IPS DF 4.7 (cell line): ENCODE data around the gene VDR.

Source experiments
- DNase-seq: peaks from one replicate; pipeline ENCODE4 v3.0.0-alpha.2; 2013; ENCODE audit warnings: low spot score; ENCODE audit errors: extremely low read depth

The VDR gene

GRCh38 chr12:47904713-47905709 is at the start of gene VDR:
Gene VDR, minus strand, starts transcription at chr12:47904994. Its CDS starts 25,881 bp downstream, at chr12:47879113.
- DNase-seq = peak; percentile 58

DNA sequence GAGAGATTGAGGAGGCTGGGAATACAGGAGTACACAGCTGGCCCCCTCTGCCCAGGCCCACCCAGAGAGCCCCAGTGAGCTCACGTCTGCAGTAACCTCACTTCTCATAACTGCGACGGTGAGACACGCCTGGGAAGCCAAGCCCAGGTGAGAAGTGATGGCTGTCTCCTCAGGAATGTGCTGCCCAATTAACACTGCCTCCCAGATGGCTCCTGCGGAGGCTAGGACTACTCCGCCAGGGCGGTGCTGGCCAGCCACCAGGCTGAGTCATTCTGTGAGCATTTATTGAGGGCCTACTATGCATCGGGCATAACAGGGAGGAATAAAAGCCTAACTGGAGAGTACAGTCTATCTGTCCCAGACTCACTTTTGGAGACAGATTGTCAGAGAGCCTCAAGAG is 49.3 kb upstream of the VDR start:
- no peak for DNase-seq

- no peak for DNase-seq
Observed at GRCh38 chr12:47950856-47951468, 46.2 kb upstream of the VDR start.

- DNase-seq = no peak
Observed at GRCh38 chr12:47949441-47950341, 44.9 kb upstream of the VDR start.

DNA sequence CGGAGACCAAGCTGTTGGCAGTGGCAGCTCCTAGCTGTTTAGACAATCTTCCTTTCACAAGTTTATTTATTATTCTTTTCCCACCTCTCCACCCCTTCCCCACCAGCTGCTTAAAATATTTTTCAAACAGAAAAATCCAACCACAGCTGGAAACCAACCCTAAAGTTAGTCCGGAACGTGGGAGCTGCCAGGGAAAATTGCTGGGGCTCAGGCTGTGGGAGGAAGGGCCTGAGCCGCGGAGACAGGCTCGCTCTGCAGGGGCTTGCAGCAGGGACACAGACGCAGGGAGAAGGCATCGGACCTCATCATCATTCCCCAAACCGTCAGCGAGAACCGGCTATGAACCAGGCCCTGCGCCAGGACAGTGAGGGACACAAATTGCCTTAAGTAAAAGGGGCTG is 42.5 kb upstream of the VDR start:
- no peak for DNase-seq

DNA sequence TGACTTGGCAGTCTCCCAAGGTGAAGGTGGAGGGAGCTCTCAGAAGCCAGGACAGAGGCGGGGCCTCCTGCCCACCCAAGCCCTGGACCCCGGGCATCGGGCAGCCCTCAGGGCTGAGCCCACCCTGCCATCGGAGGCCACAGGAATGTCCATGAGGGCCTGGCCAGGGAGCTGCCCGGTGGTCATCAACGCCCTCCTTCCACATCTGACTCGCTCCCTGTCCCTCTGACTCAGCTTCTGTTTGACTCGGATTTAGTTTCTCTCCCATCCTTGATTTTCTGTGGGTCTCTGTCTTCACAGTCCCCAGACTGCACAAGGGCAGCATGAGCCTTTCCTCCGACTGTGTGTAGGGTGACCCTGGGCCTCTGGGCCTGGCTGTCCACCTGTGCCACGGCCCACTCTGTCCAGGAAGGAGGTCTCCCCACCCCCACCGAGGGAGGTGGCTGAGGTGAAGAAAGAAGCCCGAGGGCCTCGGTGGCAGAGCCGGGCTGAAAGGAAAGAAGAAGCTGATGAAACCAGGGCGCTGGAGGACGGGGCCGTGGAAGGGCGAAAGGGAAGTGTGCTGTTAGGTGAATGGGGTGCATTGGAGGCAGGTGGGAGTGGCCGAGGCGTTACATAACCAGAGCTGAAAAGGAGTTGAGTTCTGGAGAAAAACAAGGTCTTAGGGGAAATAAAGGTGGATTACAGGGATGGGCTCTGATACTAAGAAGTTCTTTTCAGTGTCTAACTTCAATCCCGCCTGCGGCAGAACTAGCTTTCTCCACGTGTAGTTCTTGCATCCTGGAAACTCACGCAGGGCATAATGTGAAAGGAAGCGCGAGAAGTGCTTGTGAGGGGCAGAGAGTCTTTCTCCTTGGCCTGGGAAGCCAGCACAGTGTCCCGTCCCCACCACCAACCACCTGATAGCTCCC is 41.9 kb upstream of the VDR start:
- no peak for DNase-seq

GRCh38 chr12:47945341-47945728 is 40.5 kb upstream of the VDR start:
- DNase-seq = no peak

DNA sequence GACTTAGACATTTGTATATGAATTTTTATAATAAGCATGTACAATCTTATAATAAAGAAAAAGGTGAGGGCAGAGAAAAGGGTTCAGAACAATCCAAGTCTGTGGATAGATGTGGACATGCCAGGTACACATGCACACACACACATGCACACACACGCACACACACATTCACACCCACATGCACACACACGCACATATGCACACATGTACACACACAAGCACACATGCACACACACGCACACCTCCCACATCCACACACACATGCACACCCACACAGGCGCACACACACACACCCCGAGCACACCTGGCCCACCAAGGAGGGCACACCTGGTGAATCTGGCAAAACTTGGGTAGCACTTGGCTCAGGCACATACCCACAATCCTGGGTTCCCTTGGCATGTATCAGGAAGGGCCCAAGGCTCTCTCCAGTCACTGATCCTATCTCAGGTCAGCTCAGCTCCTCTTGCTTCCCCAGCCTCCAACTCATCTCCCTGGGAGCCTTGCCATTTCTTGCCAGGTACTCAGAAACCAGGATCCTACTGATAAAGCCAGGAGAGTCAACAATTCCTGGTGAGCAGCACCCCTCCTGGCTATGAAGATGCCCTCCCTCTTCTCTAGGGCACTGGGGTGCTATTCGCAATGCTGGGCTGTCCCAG is 40.0 kb upstream of the VDR start:
- DNase-seq = no peak

DNA sequence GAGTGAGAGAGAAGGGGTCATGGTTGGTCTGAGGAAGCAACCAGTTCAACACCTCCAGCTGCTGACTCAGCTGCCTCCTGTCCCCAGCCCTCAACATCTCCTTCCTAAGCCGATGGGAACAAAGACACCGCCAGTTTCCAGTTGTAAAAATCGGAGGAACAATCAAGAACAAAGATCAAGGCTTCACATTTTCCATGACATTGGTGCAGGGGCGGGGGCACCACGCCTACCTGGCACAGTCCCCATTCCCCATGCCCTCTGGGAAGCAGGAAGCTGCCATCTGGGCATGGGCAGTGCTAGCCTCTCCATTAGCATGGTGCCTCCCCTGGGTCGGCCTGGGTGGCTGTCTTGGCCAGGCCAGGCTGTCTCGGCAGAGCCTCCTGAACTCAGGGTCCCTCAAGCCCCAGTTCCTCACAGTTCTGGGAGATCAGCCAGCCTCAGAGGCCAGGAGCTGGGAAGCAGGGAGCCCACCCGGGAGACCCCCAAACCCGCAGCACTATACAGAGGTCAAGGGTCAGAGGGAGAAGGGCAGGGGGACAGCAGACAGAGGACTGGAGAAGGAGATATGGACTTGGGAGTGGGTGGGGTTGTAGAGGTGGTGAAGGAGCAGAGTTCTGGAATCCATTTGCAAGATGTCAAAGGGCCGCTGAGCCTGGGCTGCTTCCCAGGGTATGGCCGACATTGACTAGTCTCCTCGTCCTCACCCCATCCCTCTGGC is 39.0 kb upstream of the VDR start:
- DNase-seq = no peak

GRCh38 chr12:47942614-47943225 is 37.9 kb upstream of the VDR start:
- no peak for DNase-seq

- DNase-seq = no peak
Observed at GRCh38 chr12:47941871-47942613, 37.2 kb upstream of the VDR start.

- no peak for DNase-seq
Observed at GRCh38 chr12:47941475-47941780, 36.6 kb upstream of the VDR start.

DNA sequence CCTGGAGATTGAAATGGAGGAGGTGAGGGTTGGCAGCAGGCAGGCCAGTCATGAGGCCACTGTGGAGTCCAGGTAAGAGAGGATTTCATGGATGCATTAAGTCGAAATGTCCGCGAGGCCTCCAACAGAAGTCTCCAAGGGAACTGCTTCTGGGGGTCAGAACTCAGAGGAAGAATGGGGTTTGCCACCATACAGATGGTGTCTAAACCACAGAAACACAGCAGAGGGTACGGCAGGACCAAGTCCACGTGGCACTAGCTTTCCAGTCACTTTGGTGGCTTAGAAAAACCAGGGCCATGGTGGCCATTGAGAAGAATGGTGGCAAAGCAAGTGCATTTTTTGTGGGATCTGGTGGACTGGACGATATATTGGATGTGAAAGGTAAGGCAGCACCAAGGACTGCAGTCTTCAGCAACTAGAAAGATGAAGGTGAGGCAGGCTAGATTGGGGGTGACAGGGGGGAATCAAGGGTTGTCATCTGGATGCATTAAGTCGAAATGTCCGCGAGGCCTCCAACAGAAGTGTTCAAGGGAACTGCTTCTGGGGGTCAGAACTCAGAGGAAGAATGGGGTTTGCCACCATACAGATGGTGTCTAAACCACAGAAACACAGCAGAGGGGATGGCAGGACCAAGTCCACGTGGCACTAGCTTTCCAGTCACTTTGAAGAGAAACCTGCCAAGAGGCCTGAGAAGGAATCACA is 36.1 kb upstream of the VDR start:
- no peak for DNase-seq

DNA sequence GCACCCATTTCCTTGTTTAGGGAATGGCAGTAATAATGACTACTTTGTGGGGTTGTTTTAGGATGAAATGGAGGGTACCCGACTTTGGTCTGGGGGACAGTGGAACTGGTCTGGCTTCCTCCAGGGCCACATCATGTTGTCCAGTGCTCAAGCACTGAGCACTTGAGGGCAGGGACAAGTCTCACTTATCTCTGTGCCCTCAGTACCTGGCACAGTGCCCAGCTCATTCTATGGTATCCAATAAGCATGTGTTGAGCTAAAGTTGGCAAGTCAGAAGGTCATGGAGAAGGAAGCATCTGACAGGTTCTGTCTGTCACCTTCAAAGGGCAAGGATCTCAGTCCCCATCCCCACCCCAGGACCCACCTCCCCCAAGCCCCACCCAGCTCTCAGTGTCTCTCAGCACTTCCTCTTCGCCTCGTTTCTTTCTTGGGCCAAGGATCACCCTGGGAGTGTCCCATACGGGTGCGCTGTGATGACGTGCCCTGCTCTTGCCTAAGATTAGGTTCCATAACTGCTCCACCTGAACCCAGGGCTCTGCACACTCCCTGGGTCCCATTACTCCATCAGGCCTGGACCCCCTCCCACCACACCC is 34.3 kb upstream of the VDR start:
- DNase-seq = no peak

DNA sequence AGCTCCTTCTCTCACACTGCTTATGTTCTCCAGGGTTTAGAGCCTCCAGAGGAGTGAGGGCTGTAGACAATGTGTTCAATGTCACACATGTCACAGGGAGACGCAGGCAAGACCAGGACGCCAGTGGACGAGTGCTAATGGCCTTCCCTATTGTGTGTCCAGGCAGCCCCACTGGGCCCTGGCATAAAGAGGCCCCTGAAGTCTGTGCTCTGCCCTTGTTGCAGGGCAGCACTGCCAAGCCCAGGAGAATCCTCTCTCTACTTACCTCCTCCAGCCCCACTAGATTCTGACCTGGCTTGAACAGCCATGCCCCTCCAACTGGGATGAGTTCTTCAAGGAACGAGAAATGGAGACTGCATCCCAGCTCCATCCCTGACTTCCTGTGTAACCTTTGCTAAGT is 33.8 kb upstream of the VDR start:
- DNase-seq = no peak

- no peak for DNase-seq
Observed at GRCh38 chr12:47938093-47938492, 33.3 kb upstream of the VDR start.

DNA sequence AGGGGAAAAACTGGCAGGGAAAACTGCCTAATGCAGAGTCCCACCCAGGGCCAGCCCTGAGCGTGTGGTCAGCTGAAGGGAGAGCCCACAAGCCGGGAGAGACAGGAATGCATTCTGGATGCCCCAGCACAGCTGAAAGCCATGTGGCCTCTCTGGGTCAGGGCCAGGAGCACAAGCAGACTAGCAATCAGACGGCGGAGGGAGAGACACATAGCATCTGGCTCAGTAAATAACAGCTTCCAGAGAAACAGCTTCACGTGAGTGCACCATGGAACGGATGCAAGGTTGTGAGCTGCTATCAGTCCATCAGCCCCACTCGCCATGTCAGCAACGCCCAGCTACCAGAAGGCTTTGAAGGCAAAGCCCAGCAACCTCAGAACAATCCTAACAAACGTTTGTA is 30.4 kb upstream of the VDR start:
- no peak for DNase-seq

DNA sequence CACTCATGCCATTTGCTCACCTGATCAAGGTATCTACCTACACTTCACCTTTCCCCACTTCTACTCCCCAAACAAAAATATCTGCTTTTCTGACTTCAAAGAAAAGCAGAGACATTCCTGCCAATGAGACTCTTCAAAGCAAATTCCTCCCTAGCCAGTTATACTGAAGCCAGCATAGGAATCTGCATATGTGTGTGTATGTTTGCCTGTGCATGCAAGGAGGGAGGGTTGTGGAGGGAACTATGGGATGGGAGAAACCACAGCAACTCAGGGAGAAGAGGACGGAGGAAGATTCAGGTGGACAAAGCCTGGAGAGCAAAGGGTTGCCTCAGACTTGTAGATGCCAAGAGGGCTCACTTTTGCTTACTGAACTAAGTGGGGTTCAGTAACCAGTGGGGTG is 26.4 kb upstream of the VDR start:
- no peak for DNase-seq
